Ovary (tissue), 9 donors: ENCODE measurements around the gene TFDP2. TPM values are rescaled to one million over a fixed set of nuclear protein-coding genes. Genes with fewer than 3 reads are reported as not detected.
A peak's percentile ranks its signal among the peaks of the same experiment; 100 is the strongest.

ENCODE experiments used
- DNase-seq, 5 donors: peaks; one replicate each; pipeline ENCODE4 v3.0.0-alpha.2; 2019 to 2020
- H3K27ac ChIP-seq, 2 donors: fragments of 200-600 bp; one replicate each; pipeline versions ENCODE4 v1.5.1 to v1.8.0; 2019 to 2022
- H3K27me3 ChIP-seq: fragments of 200-600 bp; one replicate; pipeline ENCODE4 v1.8.0; 2022
- H3K36me3 ChIP-seq: fragments of 200-600 bp; sonication (generic); one replicate; pipeline ENCODE4 v1.5.1; 2019
- H3K4me1 ChIP-seq: one replicate; pipeline ENCODE4 v1.8.1; 2013; ENCODE audit warnings: mild to moderate bottlenecking, moderate library complexity; ENCODE audit not compliant: insufficient read depth
- H3K4me3 ChIP-seq: fragments of 200-600 bp; sonication (generic); one replicate; pipeline ENCODE4 v1.5.1; 2017
- H3K9me3 ChIP-seq, 2 donors: fragments of 200-600 bp in 1 of 2; sonication (generic) in 1 of 2; one replicate each; pipeline versions ENCODE4 v1.5.1 to v1.8.1; 2013 to 2019; ENCODE audit warnings: mild to moderate bottlenecking in 1 of 2, moderate library complexity in 1 of 2
- CTCF ChIP-seq, 3 donors: fragments of 450-650 bp in 2 of 3; fragments of 200-600 bp in 1 of 3; IDR thresholded peaks; one replicate each; pipeline versions ENCODE4 v1.5.1 to v1.8.0; 2016 to 2022; ENCODE audit warnings: antibody characterized with exemption in 3 of 3, mild to moderate bottlenecking in 1 of 3
- EP300 ChIP-seq: sonication (generic); formaldehyde crosslinking; IDR thresholded peaks from one replicate; pipeline ENCODE4 v1.6.1; 2017; ENCODE audit warnings: antibody characterized with exemption
- POLR2A ChIP-seq: fragments of 450-650 bp; IDR thresholded peaks from one replicate; pipeline ENCODE4 v1.6.1; 2017; ENCODE audit warnings: antibody characterized with exemption, mild to moderate bottlenecking, moderate library complexity
- WGBS, 3 donors: extraction: QIAGEN DNeasy Blood & Tissue Kit in 1 of 3; methylation state at CpG; one replicate each; pipeline versions ENCODE4 v1.1.5 to v1.1.7; 2013 to 2017; 5-methylcytosine and 5-hydroxymethylcytosine counted together
- intact Hi-C, 4 donors: fragments of 100-400 bp; cut with DNase I; formaldehyde crosslinking; loops; one replicate each; pipeline versions ENCODE4 v1.11.0 to v1.15.1; 2022 to 2023
- polyA plus RNA-seq, 2 donors: library from polyadenylated mRNA; stranded (reverse); fragments of 200-250 nt in 1 of 2; fragments of 350-450 nt in 1 of 2; fragmentation: Illumina TruSeq in 1 of 2; extraction: RNeasy Lipid Tissue Mini Kit (QIAGEN cat#74804) in 1 of 2; gene quantifications; one replicate each; pipeline ENCODE4 v1.2.3, GENCODE V29; 2013 to 2014
- total RNA-seq, 7 donors: library from RNA; depleted of rRNA in 2 of 7; stranded (reverse); fragments of >200 nt in 2 of 7; fragmentation: NEBNext Ultra II Directional in 3 of 7; extraction: Animal tissue kit (Norgen Biotek cat#: 25700) in 3 of 7; gene quantifications; one replicate each; pipeline versions ENCODE4 v1.1.0 to v1.2.4, GENCODE V29; 2016 to 2023
- donor health status: DM: no; HTN: no; CAD: no; lungs with moderate emphysema.
- donor health status: DM: no; HTN: no; CAD: no.
- donor health status: Bipolar disorder and iron deficiency.
- donor health status: DM: yes; HTN: yes; CAD: no.
- donor health status: DM: no; HTN: no; CAD: no.
- donor health status: DM: yes; HTN: yes; CAD: no.

The TFDP2 gene
- total and polyA plus RNA-seq, 9 donors: 25.7 to 89.8 (median 78.4) TPM

GRCh38 chr3:141959589-141960554 lies 189.5 kb downstream of the TFDP2 start:
- 35 to 40% (median 38%) methylated on average over 8 of the region's 8 CpGs for WGBS, 3 donors
- H3K27ac ChIP-seq: peak overlapping the region; percentile 9 to 81
- H3K4me1 ChIP-seq: peaks cover 11% of the 10 kb centered on the region
- H3K27me3 ChIP-seq: no peaks in the 10 kb centered on the region
- no peaks in the 10 kb centered on the region for H3K9me3 ChIP-seq
- no peak for TF ChIP-seq EP300
- no peaks in the 10 kb centered on the region for H3K36me3 ChIP-seq
- peak in 3 of 5 donors; percentile 19 to 38 (median 37) for DNase-seq
- no peak overlapping the region for H3K4me3 ChIP-seq
- intact Hi-C loops: loop anchor here in 1 of 4 donors (10.0 kb wide), 1 partner anchor 325 kb away; no protein-coding TSS in a partner anchor

DNA sequence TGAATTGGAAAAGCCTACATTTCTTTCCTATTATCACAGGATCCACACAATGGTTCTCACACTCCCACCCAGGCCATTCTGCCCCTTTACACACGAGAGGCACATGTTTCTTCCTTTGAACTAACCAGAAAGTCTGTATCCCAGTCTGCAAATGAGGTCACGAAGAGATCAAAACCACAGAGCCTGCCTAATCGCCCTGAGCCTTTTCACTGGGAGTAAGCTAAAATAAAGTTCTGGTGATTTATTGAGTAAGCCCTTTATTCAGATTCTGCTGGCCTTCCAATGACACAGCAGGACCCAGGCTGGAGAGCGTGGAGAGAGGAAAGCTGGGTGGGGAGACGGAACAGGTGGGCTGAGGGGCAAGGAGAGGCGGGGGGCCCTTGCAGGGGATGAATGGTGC lies 194.2 kb downstream of the TFDP2 start:
- no peak for TF ChIP-seq EP300
- no peak for TF ChIP-seq CTCF (IDR thresholded peaks at IDR 0.05)
- no peak for TF ChIP-seq POLR2A
- DNase-seq: no peak
- no peaks in the 10 kb centered on the region for H3K9me3 ChIP-seq
- intact Hi-C loops: no loop called here
- H3K27me3 ChIP-seq: no peaks in the 10 kb centered on the region
- peak overlapping the region in 1 of 2 donors; percentile 33 for H3K27ac ChIP-seq
- H3K36me3 ChIP-seq: no peaks in the 10 kb centered on the region
- H3K4me3 ChIP-seq: no peak overlapping the region
- 19 to 29% (median 27%) methylated on average over 6 of the region's 6 CpGs for WGBS, 3 donors
- H3K4me1 ChIP-seq: peaks cover 6% of the 10 kb centered on the region

- Histone ChIP-seq H3K4me3 (no peak overlapping the region), H3K36me3 (no peaks in the 10 kb centered on the region), H3K27me3 (no peaks in the 10 kb centered on the region), H3K27ac (no peak overlapping the region), H3K4me1 (peaks cover 5% of the 10 kb centered on the region), H3K9me3 (no peaks in the 10 kb centered on the region)
- WGBS, 3 donors: 94 to 98% (median 96%) methylated on average over 2 of the region's 2 CpGs
- no peak for TF ChIP-seq CTCF (IDR thresholded peaks at IDR 0.05)
- no peak for TF ChIP-seq POLR2A
- TF ChIP-seq EP300: no peak
- intact Hi-C loops: no loop called here
- DNase-seq: no peak
Observed at GRCh38 chr3:141952611-141953010, 196.7 kb downstream of the TFDP2 start.

DNA sequence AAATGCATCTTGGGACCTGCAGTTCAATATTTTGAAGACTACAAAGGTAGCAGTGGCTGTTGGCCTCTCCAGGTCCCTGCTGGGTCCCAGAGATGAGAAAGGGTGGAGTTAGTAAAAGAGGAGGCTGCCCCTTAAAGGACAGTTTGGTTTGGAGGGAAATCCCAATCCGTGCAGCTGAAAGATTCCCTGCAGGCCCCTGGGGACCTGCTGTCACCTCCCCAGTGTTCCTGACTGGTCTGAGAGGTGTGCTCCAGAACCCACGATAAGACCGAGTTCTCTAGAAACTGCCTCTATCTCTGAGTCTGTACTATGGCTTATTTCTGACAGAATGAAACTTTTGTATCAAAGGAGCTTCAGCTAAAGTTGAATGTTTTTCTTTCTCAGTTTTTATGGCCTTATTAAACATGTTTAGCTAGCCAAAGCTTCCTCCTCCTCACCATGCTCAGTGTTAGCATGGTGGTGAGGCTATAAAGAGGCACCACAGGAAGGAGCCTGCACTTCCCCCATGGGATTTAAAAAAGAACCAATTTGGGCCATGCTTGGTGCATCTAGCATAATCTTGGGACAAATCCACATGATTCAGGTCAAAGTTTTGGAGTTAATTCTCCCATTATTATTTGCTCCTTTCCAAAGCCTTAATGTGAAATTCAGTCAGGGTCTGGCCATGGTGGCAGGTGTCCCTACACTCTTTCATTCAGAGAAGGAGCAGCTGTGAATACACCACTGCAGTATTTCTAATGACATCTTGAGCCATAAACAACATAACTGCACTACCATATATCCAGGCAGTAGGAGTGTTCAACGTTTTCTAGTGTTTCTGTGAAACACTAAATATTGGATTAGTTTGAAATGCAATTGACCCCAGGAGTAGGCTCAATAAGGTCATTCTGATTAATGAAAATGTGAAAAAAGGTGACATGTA lies 198.5 kb downstream of the TFDP2 start:
- WGBS, 3 donors: 75 to 81% (median 76%) methylated on average over 4 of the region's 4 CpGs
- H3K9me3 ChIP-seq: no peaks in the 10 kb centered on the region
- no peaks in the 10 kb centered on the region for H3K36me3 ChIP-seq
- TF ChIP-seq CTCF (IDR thresholded peaks at IDR 0.05) (no peak), EP300 (no peak), POLR2A (no peak)
- intact Hi-C loops: no loop called here
- no peak for DNase-seq
- no peak overlapping the region for H3K4me3 ChIP-seq
- H3K27ac ChIP-seq: no peak overlapping the region
- H3K4me1 ChIP-seq: peaks cover 5% of the 10 kb centered on the region
- no peaks in the 10 kb centered on the region for H3K27me3 ChIP-seq
